Measurements from ENCODE around the gene FAHD1. TPM values are rescaled to one million over a fixed set of nuclear protein-coding genes. Genes with fewer than 3 reads are reported as not detected.

FAHD1 gene
- total and polyA plus RNA-seq, 9 donors, result 11.0 to 22.1 (median 16.5) TPM

GRCh38 chr16:1878256-1878655 lies 51.2 kb downstream of the FAHD1 start:
- no peaks in the 10 kb centered on the region for H3K27me3 ChIP-seq
- TF ChIP-seq EP300 (IDR thresholded peaks at IDR 0.05) (no peak), CTCF (IDR thresholded peaks at IDR 0.05) (no peak), POLR2A (IDR thresholded peaks at IDR 0.05) (no peak)
- no peaks in the 10 kb centered on the region for H3K4me1 ChIP-seq (ENCODE audit: insufficient read depth)
- intact Hi-C loops (cut with DNase I), result no loop called here
- 44 to 62% (median 44%) methylated on average over 5 of the region's 5 CpGs for WGBS, 3 donors
- H3K27ac ChIP-seq, result no peak overlapping the region
- H3K9me3 ChIP-seq, result no peaks in the 10 kb centered on the region
- no peaks in the 10 kb centered on the region for H3K36me3 ChIP-seq
- DNase-seq, result no peak
- H3K4me3 ChIP-seq, result no peak overlapping the region

Other genes starting within 250 kb of the FAHD1 start
- gene IFT140, start 215.1 kb upstream of the FAHD1 start, total RNA-seq, result 10 to 100 TPM; 20.7 to 43.1 (median 30.5) TPM
- 10 to 100 TPM in 1 of 2 donors, 1 to 10 TPM in 1; 8.8 to 20.3 TPM for gene IFT140, start 215.1 kb upstream of the FAHD1 start, polyA plus RNA-seq
- 10 to 100 TPM in 5 of 7 donors, 1 to 10 TPM in 2; 7.4 to 21.0 (median 20.2) TPM for gene CRAMP1, start 214.8 kb upstream of the FAHD1 start, total RNA-seq
- gene CRAMP1, start 214.8 kb upstream of the FAHD1 start, polyA plus RNA-seq, result 10 to 100 TPM in 1 of 2 donors, 1 to 10 TPM in 1; 6.9 to 11.2 TPM
- 10 to 100 TPM; 14.4 to 51.8 (median 44.1) TPM for gene JPT2, start 148.9 kb upstream of the FAHD1 start, total RNA-seq
- 10 to 100 TPM; 22.3 to 44.9 TPM for gene JPT2, start 148.9 kb upstream of the FAHD1 start, polyA plus RNA-seq
- gene MAPK8IP3, start 121.0 kb upstream of the FAHD1 start, total RNA-seq, result 100 to 1,000 TPM in 1 of 7 donors, 10 to 100 TPM in 6; 50.3 to 117 (median 75.5) TPM
- gene MAPK8IP3, start 121.0 kb upstream of the FAHD1 start, polyA plus RNA-seq, result 10 to 100 TPM in 1 of 2 donors, 1 to 10 TPM in 1; 7.0 to 60.8 TPM
- 100 to 1,000 TPM in 1 of 7 donors, 10 to 100 TPM in 6; 68.6 to 129 (median 86.8) TPM for gene NME3, start 55.7 kb upstream of the FAHD1 start, total RNA-seq
- 100 to 1,000 TPM in 1 of 2 donors, not detected in 1; 128 TPM for gene NME3, start 55.7 kb upstream of the FAHD1 start, polyA plus RNA-seq
- 10 to 100 TPM in 6 of 7 donors, 1 to 10 TPM in 1; 6.2 to 19.2 (median 16.1) TPM for gene EME2, start 54.4 kb upstream of the FAHD1 start, total RNA-seq
- gene EME2, start 54.4 kb upstream of the FAHD1 start, polyA plus RNA-seq, result 1 to 10 TPM in 1 of 2 donors, under 1 TPM in 1; 0.83 to 4.6 TPM
- 10 to 100 TPM; 47.5 to 79.4 (median 53.6) TPM for gene MRPS34, start 54.1 kb upstream of the FAHD1 start, total RNA-seq
- 10 to 100 TPM; 31.8 to 61.4 TPM for gene MRPS34, start 54.1 kb upstream of the FAHD1 start, polyA plus RNA-seq
- gene SPSB3, start 44.6 kb upstream of the FAHD1 start, total RNA-seq, result 10 to 100 TPM; 34.9 to 98.5 (median 57.6) TPM
- 100 to 1,000 TPM in 1 of 2 donors, 1 to 10 TPM in 1; 2.4 to 138 TPM for gene SPSB3, start 44.6 kb upstream of the FAHD1 start, polyA plus RNA-seq
- gene NUBP2, start 44.2 kb upstream of the FAHD1 start, total RNA-seq, result 10 to 100 TPM; 42.8 to 72.0 (median 52.3) TPM
- gene NUBP2, start 44.2 kb upstream of the FAHD1 start, polyA plus RNA-seq, result 10 to 100 TPM in 1 of 2 donors, under 1 TPM in 1; 0.50 to 76.5 TPM
- gene IGFALS, start 33.5 kb upstream of the FAHD1 start, total RNA-seq, result 1 to 10 TPM in 2 of 7 donors, under 1 TPM in 5; 0.20 to 1.8 (median 0.47) TPM
- gene IGFALS, start 33.5 kb upstream of the FAHD1 start, polyA plus RNA-seq, result under 1 TPM in 1 of 2 donors, not detected in 1; 0.63 TPM
- 10 to 100 TPM; 22.8 to 70.2 (median 37.0) TPM for gene HAGH, start 381 bp upstream of the FAHD1 start, total RNA-seq
- gene HAGH, start 381 bp upstream of the FAHD1 start, polyA plus RNA-seq, result 10 to 100 TPM in 1 of 2 donors, 1 to 10 TPM in 1; 7.7 to 38.2 TPM
- gene MEIOB, start 45.0 kb downstream of the FAHD1 start, total RNA-seq, result under 1 TPM in 2 of 7 donors, not detected in 5; 0.23 to 0.24 TPM
- under 1 TPM; 0.24 to 0.27 TPM for gene MEIOB, start 45.0 kb downstream of the FAHD1 start, polyA plus RNA-seq
- gene HS3ST6, start 91.2 kb downstream of the FAHD1 start, total RNA-seq, result 1 to 10 TPM in 1 of 7 donors, under 1 TPM in 1, not detected in 5; 0.69 to 1.8 TPM
- not detected for gene HS3ST6, start 91.2 kb downstream of the FAHD1 start, polyA plus RNA-seq
- gene MSRB1, start 116.0 kb downstream of the FAHD1 start, total RNA-seq, result 10 to 100 TPM; 12.2 to 27.5 (median 21.9) TPM
- gene MSRB1, start 116.0 kb downstream of the FAHD1 start, polyA plus RNA-seq, result 10 to 100 TPM in 1 of 2 donors, 1 to 10 TPM in 1; 6.7 to 31.1 TPM
- gene RPL3L, start 127.5 kb downstream of the FAHD1 start, total RNA-seq, result not detected
- not detected for gene RPL3L, start 127.5 kb downstream of the FAHD1 start, polyA plus RNA-seq
- gene NDUFB10, start 132.3 kb downstream of the FAHD1 start, total RNA-seq, result 100 to 1,000 TPM in 3 of 7 donors, 10 to 100 TPM in 4; 81.5 to 133 (median 95.4) TPM
- 100 to 1,000 TPM; 152 to 176 TPM for gene NDUFB10, start 132.3 kb downstream of the FAHD1 start, polyA plus RNA-seq
- 1,000 to 10,000 TPM; 2,694 to 4,021 (median 3,788) TPM for gene RPS2, start 137.6 kb downstream of the FAHD1 start, total RNA-seq
- gene RPS2, start 137.6 kb downstream of the FAHD1 start, polyA plus RNA-seq, result 1,000 to 10,000 TPM; 1,606 to 4,743 TPM
- under 1 TPM in 1 of 7 donors, not detected in 6; 0.32 TPM for gene RNF151, start 139.7 kb downstream of the FAHD1 start, total RNA-seq
- gene RNF151, start 139.7 kb downstream of the FAHD1 start, polyA plus RNA-seq, result not detected
- gene TBL3, start 144.8 kb downstream of the FAHD1 start, total RNA-seq, result 10 to 100 TPM; 28.9 to 48.0 (median 31.0) TPM
- gene TBL3, start 144.8 kb downstream of the FAHD1 start, polyA plus RNA-seq, result 10 to 100 TPM in 1 of 2 donors, 1 to 10 TPM in 1; 2.1 to 40.6 TPM
- 1 to 10 TPM in 1 of 7 donors, under 1 TPM in 3, not detected in 3; 0.36 to 1.3 (median 0.66) TPM for gene NOXO1, start 154.3 kb downstream of the FAHD1 start, total RNA-seq
- gene NOXO1, start 154.3 kb downstream of the FAHD1 start, polyA plus RNA-seq, result under 1 TPM in 1 of 2 donors, not detected in 1; 0.48 TPM
- gene GFER, start 157.0 kb downstream of the FAHD1 start, total RNA-seq, result 10 to 100 TPM; 10.6 to 18.5 (median 14.0) TPM
- 10 to 100 TPM in 1 of 2 donors, 1 to 10 TPM in 1; 6.1 to 16.8 TPM for gene GFER, start 157.0 kb downstream of the FAHD1 start, polyA plus RNA-seq
- gene SYNGR3, start 162.8 kb downstream of the FAHD1 start, total RNA-seq, result 1 to 10 TPM in 4 of 7 donors, under 1 TPM in 3; 0.50 to 4.0 (median 1.1) TPM
- gene SYNGR3, start 162.8 kb downstream of the FAHD1 start, polyA plus RNA-seq, result under 1 TPM; 0.42 to 0.75 TPM
- 10 to 100 TPM; 25.8 to 44.5 (median 30.3) TPM for gene ZNF598, start 182.6 kb downstream of the FAHD1 start, total RNA-seq
- gene ZNF598, start 182.6 kb downstream of the FAHD1 start, polyA plus RNA-seq, result 10 to 100 TPM in 1 of 2 donors, under 1 TPM in 1; 0.95 to 26.7 TPM
- gene NPW, start 192.6 kb downstream of the FAHD1 start, total RNA-seq, result 1 to 10 TPM in 1 of 7 donors, under 1 TPM in 2, not detected in 4; 0.46 to 1.1 (median 0.78) TPM
- gene NPW, start 192.6 kb downstream of the FAHD1 start, polyA plus RNA-seq, result under 1 TPM in 1 of 2 donors, not detected in 1; 0.17 TPM
- gene NHERF2, start 199.7 kb downstream of the FAHD1 start, total RNA-seq, result 100 to 1,000 TPM in 1 of 7 donors, 10 to 100 TPM in 6; 25.0 to 118 (median 78.7) TPM
- 100 to 1,000 TPM in 1 of 2 donors, 1 to 10 TPM in 1; 6.3 to 101 TPM for gene NHERF2, start 199.7 kb downstream of the FAHD1 start, polyA plus RNA-seq
- gene NTHL1, start 220.6 kb downstream of the FAHD1 start, total RNA-seq, result 10 to 100 TPM; 17.1 to 38.1 (median 23.9) TPM
- 10 to 100 TPM in 1 of 2 donors, 1 to 10 TPM in 1; 1.9 to 27.3 TPM for gene NTHL1, start 220.6 kb downstream of the FAHD1 start, polyA plus RNA-seq
- gene TSC2, start 220.8 kb downstream of the FAHD1 start, total RNA-seq, result 100 to 1,000 TPM in 4 of 7 donors, 10 to 100 TPM in 3; 47.0 to 150 (median 131) TPM
- gene TSC2, start 220.8 kb downstream of the FAHD1 start, polyA plus RNA-seq, result 10 to 100 TPM; 51.7 to 72.1 TPM